Measurements from ENCODE around the gene CAPZA2.

- TF ChIP-seq CTCF (conservative IDR thresholded peaks at IDR 0.05 in 1 of 2, IDR thresholded peaks at IDR 0.05 in 1 of 2; ENCODE audit: extremely low read depth in 1 of 2, insufficient read depth in 1 of 2, low read depth in 1 of 2, low read length in 2 of 2) (no peak), EZH2 (IDR thresholded peaks at IDR 0.05; ENCODE audit: borderline replicate concordance, low read length) (no peak)
Measured at GRCh38 chr7:116837586-116837985, 24.8 kb upstream of the CAPZA2 start.
